Esophagus muscularis mucosa (tissue), 4 donors: Measurements from ENCODE around the gene SMPD2. TPM values are rescaled to one million over a fixed set of nuclear protein-coding genes. Genes with fewer than 3 reads are reported as not detected.

Source experiments
- DNase-seq: peaks from one replicate; pipeline ENCODE4 v3.0.0-alpha.2; 2017; ENCODE audit errors: extremely low spot score
- H3K27ac ChIP-seq, 4 donors: fragments of 200-600 bp; sonication (generic); replicated peaks in 1 of 4; 1 replicate in 3 of 4; 2 replicates in 1 of 4; pipeline ENCODE4 v1.5.1; 2016 to 2019; ENCODE audit warnings: mild to moderate bottlenecking in 1 of 4
- H3K27me3 ChIP-seq, 4 donors: fragments of 200-600 bp; sonication (generic); one replicate each; pipeline versions ENCODE4 v1.5.1 to v1.6.0; 2016 to 2019
- H3K36me3 ChIP-seq, 4 donors: fragments of 200-600 bp; sonication (generic); one replicate each; pipeline ENCODE4 v1.5.1; 2016 to 2019
- H3K4me1 ChIP-seq, 4 donors: fragments of 200-600 bp; sonication (generic); one replicate each; pipeline ENCODE4 v1.5.1; 2016 to 2019
- H3K4me3 ChIP-seq, 4 donors: fragments of 200-600 bp; sonication (generic); 1 replicate in 2 of 4; 2 replicates in 2 of 4; pipeline ENCODE4 v1.5.1; 2016 to 2019; ENCODE audit warnings: mild to moderate bottlenecking in 4 of 4, moderate library complexity in 1 of 4
- H3K9me3 ChIP-seq, 4 donors: fragments of 200-600 bp; sonication (generic); 1 replicate in 3 of 4; 2 replicates in 1 of 4; pipeline ENCODE4 v1.5.1; 2016 to 2019
- CTCF ChIP-seq, 3 experiments: fragments of 200-600 bp in 2 of 3; fragments of 450-650 bp in 1 of 3; sonication (generic) in 2 of 3; IDR thresholded peaks; one replicate each; pipeline ENCODE4 v1.5.1; 2017 to 2019; ENCODE audit warnings: antibody characterized with exemption in 3 of 3, mild to moderate bottlenecking in 2 of 3, moderate library complexity in 1 of 3
- EP300 ChIP-seq: sonication (generic); formaldehyde crosslinking; IDR thresholded peaks from one replicate; pipeline ENCODE4 v1.6.1; 2017; ENCODE audit warnings: antibody characterized with exemption
- POLR2A ChIP-seq: fragments of 450-650 bp; IDR thresholded peaks from one replicate; pipeline ENCODE4 v1.6.1; 2017; ENCODE audit warnings: antibody characterized with exemption, moderate library complexity, mild to moderate bottlenecking, low read depth
- POLR2AphosphoS5 ChIP-seq, 2 donors: sonication (generic); formaldehyde crosslinking; IDR thresholded peaks; one replicate each; pipeline ENCODE4 v1.6.1; 2017; ENCODE audit warnings: antibody characterized with exemption in 2 of 2
- WGBS: methylation state at CpG from one replicate; pipeline ENCODE4 v1.1.5; 2018; 5-methylcytosine and 5-hydroxymethylcytosine counted together
- intact Hi-C: fragments of 100-400 bp; cut with DNase I; formaldehyde crosslinking; loops from one replicate; pipeline ENCODE4 v1.15.1; 2023
- total RNA-seq, 4 donors: library from RNA; depleted of rRNA; stranded (reverse); fragments of >200 nt; gene quantifications; one replicate each; pipeline versions ENCODE4 v1.1.0 to v1.2.1, GENCODE V29; 2016

The SMPD2 gene
- total RNA-seq, 4 donors from 2014 or later: 4.6 to 7.6 (median 6.4) TPM

DNA sequence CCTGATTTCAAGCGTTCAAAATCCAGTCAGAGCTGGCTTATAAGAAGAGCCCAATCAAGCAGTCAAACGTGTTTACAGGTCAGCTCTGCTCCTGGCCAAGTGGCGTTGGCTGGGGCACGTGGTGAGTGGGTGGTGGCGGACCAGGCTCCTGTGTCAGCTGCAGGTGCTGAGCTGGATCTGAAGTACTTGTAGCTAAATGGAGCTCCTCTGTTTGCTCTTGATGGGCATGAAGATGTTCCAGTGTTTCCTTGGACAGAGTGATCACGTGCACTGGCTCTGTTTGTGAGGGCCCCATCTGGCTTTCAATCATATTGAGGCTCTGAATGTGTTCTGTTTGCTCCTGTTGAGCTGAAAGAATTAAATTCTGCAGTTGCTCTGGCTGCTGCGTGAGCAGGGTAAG is 25.2 kb downstream of the SMPD2 start:
- Histone ChIP-seq H3K36me3 (peaks cover 9 to 87% (median 61%) of the 10 kb centered on the region in 4 donors), H3K27ac (peak overlapping the region in 1 of 4 donors; percentile 0)

DNA sequence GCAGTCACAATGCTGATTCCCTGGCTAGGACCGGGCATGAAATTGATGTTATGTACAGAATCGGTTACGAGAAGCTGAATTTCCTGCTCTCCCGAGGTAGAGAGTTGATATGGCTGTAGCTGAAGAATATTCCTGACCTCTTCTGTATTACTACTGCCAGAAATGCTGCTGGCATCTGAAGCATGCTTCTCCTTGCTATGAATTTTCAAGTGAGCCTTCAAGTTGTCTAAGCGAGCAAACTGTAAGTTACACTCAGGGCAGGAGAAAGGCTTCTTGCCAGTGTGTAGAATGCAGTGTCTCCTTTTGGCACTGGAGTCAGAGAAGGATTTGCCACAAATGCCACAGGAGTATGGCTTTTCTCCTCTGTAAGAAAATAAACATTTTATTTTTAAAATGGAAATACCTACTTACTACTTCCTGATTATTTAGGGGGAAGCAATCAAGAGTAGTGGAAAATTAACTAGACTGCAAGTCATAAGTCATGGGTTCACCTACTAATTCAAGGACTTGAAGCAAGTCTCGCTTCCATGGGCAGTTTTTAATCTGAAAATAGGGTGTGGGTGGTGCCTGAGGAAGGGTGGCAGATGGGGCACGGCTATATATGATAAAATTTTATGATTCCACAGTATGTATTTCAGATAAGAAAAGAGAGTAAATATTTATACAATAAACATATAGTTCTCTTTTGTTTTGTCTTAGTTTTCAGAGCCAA is 25.8 kb downstream of the SMPD2 start:
- Histone ChIP-seq H3K27me3 (no peaks in the 10 kb centered on the region), H3K9me3 (no peaks in the 10 kb centered on the region), H3K4me3 (no peak overlapping the region), H3K36me3 (peaks cover 10 to 89% (median 65%) of the 10 kb centered on the region in 4 donors), H3K27ac (peak overlapping the region in 1 of 4 donors; percentile 0), H3K4me1 (peaks cover 3 to 14% (median 9%) of the 10 kb centered on the region in 4 donors)
- intact Hi-C loops: no loop called here
- DNase-seq: no peak
- TF ChIP-seq POLR2AphosphoS5 (IDR thresholded peaks at IDR 0.05): no peak
- no peak for TF ChIP-seq EP300
- TF ChIP-seq CTCF (IDR thresholded peaks at IDR 0.05): no peak
- no peak for TF ChIP-seq POLR2A
- 89% methylated on average over 7 of the region's 7 CpGs for WGBS

More for the DNA sequence above, 25.2 kb downstream of the SMPD2 start:
- 85% methylated on average over 7 of the region's 7 CpGs for WGBS
- peaks cover 3 to 14% (median 9%) of the 10 kb centered on the region in 4 donors for H3K4me1 ChIP-seq
- no peaks in the 10 kb centered on the region for H3K9me3 ChIP-seq
- intact Hi-C loops: no loop called here
- H3K4me3 ChIP-seq: no peak overlapping the region
- no peaks in the 10 kb centered on the region for H3K27me3 ChIP-seq
- no peak for DNase-seq
- no peak for TF ChIP-seq EP300
- TF ChIP-seq CTCF (IDR thresholded peaks at IDR 0.05): no peak
- no peak for TF ChIP-seq POLR2AphosphoS5 (IDR thresholded peaks at IDR 0.05)
- TF ChIP-seq POLR2A: no peak

GRCh38 chr6:109467696-109468095 is 27.2 kb downstream of the SMPD2 start:
- TF ChIP-seq EP300 (no peak), POLR2AphosphoS5 (IDR thresholded peaks at IDR 0.05) (no peak), CTCF (IDR thresholded peaks at IDR 0.05) (no peak), POLR2A (no peak)
- intact Hi-C loops: no loop called here
- peaks cover 3 to 14% (median 9%) of the 10 kb centered on the region in 4 donors for H3K4me1 ChIP-seq
- H3K4me3 ChIP-seq: no peak overlapping the region
- H3K27me3 ChIP-seq: no peaks in the 10 kb centered on the region
- H3K9me3 ChIP-seq: no peaks in the 10 kb centered on the region
- H3K27ac ChIP-seq: no peak overlapping the region
- peaks cover 14 to 92% (median 74%) of the 10 kb centered on the region in 4 donors for H3K36me3 ChIP-seq
- no peak for DNase-seq
- WGBS: 90% methylated on average over 6 of the region's 6 CpGs

- peak; percentile 74 for DNase-seq
- 96% methylated on average over 5 of the region's 5 CpGs for WGBS
- no peaks in the 10 kb centered on the region for H3K27me3 ChIP-seq
- intact Hi-C loops: no loop called here
- H3K36me3 ChIP-seq: peaks cover 25 to 99% (median 84%) of the 10 kb centered on the region in 4 donors
- no peak for TF ChIP-seq CTCF (IDR thresholded peaks at IDR 0.05)
- TF ChIP-seq POLR2A: no peak
- TF ChIP-seq EP300: no peak
- no peak for TF ChIP-seq POLR2AphosphoS5 (IDR thresholded peaks at IDR 0.05)
- no peak overlapping the region for H3K27ac ChIP-seq
- H3K4me1 ChIP-seq: peaks cover 3 to 14% (median 9%) of the 10 kb centered on the region in 4 donors
- H3K9me3 ChIP-seq: no peaks in the 10 kb centered on the region
- H3K4me3 ChIP-seq: no peak overlapping the region
Measured at GRCh38 chr6:109469591-109470189, 29.2 kb downstream of the SMPD2 start.
